A172 (cell line): ENCODE data around the gene EMSY. TPM values are rescaled to one million over a fixed set of nuclear protein-coding genes. Genes with fewer than 3 reads are reported as not detected.

Experiments used
- DNase-seq: peaks from one replicate; pipeline ENCODE4 v3.0.0-alpha.2; 2015; ENCODE audit warnings: low spot score
- total RNA-seq: library from RNA; depleted of rRNA; stranded (reverse); fragments of >200 nt; shearing (Covaris generic); gene quantifications from 2 replicates; pipeline ENCODE4 v1.2.3, GENCODE V29; 2014; rRNA removed

The EMSY gene
- total RNA-seq, 1 experiment from 2014 or later: 29.2 TPM

- no peak for DNase-seq
These were observed 151.8 kb downstream of the EMSY start for GRCh38 chr11:76596652-76597051.

- DNase-seq: no peak
These were observed 153.0 kb downstream of the EMSY start for GRCh38 chr11:76597533-76598425.

- peak; percentile 61 for DNase-seq
These were observed 153.6 kb downstream of the EMSY start for GRCh38 chr11:76598426-76598839.

DNA sequence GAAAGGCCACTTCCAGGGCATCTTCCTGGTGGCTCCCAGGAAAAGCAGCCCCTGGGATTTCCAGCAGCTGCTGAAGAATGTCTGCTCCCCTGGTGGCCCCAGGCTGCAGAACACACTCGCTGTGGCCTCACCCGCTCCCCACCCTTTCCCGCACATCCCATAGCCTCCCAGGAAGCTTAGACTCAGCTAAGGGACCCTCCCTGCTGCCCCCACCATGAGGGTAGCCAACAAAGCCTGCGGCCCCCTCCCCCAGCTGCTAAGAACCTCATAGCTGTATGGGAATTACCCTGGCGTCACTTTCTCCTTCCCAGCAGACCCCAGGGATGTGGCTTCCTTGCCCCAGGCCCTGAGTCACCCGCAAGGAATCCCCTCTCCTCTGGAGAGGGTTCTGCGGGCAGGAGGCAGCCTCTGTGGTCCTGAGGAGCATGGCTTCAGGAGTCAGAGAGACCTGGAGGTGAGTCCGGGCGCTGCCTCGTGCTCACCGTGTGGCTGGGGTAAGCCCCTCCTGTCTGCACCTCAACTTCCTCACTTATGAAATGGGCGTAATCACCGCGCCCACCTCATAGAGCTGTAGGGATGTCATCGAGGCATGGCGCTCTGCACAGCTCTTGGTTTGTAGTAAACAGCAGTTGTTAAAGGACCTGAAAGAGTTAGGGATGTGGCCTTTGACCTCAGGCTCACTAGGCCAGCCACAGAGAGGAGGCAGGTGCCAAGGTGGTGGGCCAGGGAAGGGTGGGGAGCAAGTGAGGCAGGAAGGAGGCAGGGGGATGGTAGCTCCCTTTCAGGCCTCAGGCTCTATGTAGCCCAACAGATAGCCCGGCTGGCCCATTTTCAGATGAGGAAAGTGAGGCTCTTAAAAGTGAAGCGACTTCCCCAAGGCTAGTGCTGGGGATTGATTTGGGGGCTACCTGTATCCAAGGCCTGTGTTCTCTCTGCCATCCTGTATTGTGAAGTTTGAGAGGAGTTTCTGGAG lies 154.5 kb downstream of the EMSY start:
- peak; percentile 52 for DNase-seq

DNA sequence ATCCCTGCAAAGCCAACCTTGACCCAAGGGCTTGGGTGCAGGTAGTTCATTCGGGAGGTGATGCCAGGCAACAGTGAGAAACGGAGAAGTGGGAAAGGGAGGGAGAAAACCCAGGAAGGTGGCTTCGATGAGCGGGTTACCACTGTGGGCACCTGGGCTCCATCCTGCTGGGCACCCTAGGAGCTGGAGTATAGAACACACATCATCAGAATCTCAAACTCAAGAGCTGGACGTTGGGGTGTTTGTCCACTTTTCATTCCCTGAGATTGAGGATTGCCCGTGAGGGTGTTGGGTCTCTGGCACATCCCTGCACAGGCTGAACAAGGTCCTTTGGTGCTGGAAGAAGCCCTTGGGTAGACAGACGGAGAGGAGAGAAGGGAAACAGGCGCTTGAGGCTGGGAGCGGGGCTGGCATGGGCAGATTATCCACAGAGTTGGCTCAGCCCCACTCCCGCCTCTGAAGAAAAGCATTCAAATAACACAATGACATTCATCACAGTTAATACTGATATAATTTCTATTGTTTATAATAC lies 155.4 kb downstream of the EMSY start:
- DNase-seq: no peak

- DNase-seq: no peak
These were observed 156.5 kb downstream of the EMSY start for GRCh38 chr11:76601272-76601671.

DNA sequence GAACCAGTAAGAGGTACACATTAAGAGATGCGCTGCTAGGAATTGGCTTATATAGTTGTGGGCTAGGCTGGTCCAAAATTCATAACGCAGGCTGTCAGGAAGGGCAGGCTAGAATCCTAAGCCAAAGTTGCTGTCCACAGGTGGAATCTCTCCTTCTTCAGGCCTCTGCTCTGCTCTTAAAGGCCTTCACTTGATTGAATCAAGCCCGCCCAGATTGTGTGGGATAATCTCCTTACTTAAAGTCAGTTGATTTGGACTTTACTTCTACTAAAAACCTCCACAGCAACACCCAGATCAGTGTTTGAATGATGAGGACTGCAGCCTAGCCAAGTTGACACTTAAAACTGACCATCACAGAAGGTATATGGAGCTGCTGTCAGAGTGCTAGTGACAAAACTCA lies 156.9 kb downstream of the EMSY start:
- DNase-seq: no peak

DNA sequence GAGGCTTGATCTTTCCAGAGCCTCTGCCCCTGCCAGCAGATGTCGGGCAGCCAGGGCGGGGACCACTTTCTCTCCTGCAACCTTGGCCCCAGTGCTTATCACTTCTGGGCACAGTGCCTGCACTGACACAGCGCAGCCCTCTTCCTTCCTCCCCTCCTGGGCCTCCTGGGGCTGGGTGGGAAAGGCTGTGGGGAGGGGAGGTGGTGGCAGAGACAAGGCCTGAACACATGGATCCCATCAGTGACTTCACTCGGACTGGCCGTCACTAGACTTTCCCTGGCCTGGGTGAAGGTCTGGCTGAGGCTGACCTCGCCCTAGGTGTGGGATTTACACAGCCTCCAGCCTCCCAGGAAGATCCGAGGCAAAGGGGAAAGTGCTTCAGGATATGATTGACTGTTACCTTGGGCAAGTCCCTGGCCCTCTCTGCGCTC lies 157.6 kb downstream of the EMSY start:
- DNase-seq: peak; percentile 54

Other genes with a start within 250 kb of the EMSY start
- gene WNT11, start 238.5 kb upstream of the EMSY start, total RNA-seq: 0.98 and 2.6 TPM in 2 replicates
- gene THAP12, start 63.9 kb upstream of the EMSY start, total RNA-seq: 61.8 and 94.8 TPM in 2 replicates
- 1.1 and 2.1 TPM in 2 replicates for gene GVQW3, start 63.7 kb upstream of the EMSY start, total RNA-seq
- gene LRRC32, start 225.7 kb downstream of the EMSY start, total RNA-seq: not detected in 2 replicates